Activated naive CD4-positive, alpha-beta T cell treated with anti-CD3 and anti-CD28 coated beads, Interleukin-2, amount 50 U/mL, for 24 hours (primary cell): ENCODE results near the gene YPEL2.

Experiments used
- H3K27ac Mint-ChIP-seq: one replicate; pipeline ENCODE4 v1.8.0; 2021; ENCODE audit warnings: mild to moderate bottlenecking, mixed read lengths
- H3K27me3 Mint-ChIP-seq: one replicate; pipeline ENCODE4 v1.8.0; 2021; ENCODE audit warnings: mixed read lengths
- H3K36me3 Mint-ChIP-seq: one replicate; pipeline ENCODE4 v1.8.0; 2021; ENCODE audit warnings: mixed read lengths
- H3K4me1 Mint-ChIP-seq: one replicate; pipeline ENCODE4 v1.8.0; 2021; ENCODE audit warnings: mixed read lengths
- H3K4me3 Mint-ChIP-seq: one replicate; pipeline ENCODE4 v1.8.0; 2021; ENCODE audit warnings: mild to moderate bottlenecking, mixed read lengths
- H3K9me3 Mint-ChIP-seq: one replicate; pipeline ENCODE4 v1.8.0; 2021; ENCODE audit warnings: mixed read lengths

YPEL2 gene

DNA sequence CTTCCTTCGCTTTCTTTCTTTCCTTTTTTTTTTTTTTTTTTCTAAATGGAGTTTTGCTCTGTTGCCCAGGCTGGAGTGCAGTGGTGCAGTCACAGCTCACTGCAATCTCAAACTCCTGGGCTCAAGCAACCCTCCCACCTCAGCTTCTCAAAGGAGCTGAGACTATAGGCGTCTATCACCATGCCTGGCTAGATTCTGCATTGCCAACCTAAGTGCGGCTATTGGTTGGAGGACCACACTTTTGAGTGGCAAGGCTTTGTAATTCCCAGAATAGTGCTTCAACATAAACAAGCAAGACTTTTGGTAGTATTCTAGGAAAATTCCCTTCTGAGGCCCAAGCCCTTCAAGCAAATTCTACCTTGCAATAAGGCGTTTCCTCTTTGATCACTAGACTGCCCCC is 107.8 kb downstream of the YPEL2 start:
- peaks cover 30% of the 10 kb centered on the region for H3K4me1 Mint-ChIP-seq
- no peaks in the 10 kb centered on the region for H3K36me3 Mint-ChIP-seq
- H3K27ac Mint-ChIP-seq = no peak overlapping the region
- no peaks in the 10 kb centered on the region for H3K9me3 Mint-ChIP-seq
- no peak overlapping the region for H3K4me3 Mint-ChIP-seq
- no peaks in the 10 kb centered on the region for H3K27me3 Mint-ChIP-seq

DNA sequence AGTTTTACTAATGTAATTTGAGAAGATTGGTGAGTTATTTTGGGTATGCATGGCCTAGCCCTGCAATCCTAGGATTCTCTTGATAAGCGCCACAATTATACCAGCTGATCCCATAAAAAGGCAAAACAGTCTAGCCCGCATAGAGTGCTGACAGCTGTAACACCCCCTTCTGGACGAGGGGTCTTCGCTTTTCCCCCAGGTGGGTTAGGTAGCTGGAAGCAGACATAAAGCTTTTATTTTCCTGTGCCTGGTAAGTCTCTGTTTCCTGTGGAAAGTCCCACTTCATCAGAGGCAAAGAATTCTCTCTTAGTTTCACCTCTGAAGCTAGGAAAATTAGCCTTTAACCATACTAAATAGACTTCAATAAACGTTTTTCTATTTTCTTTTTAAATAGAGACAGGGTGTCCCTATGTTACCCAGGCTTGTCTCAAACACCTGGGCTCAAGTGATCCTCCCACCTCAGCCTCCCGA is 108.3 kb downstream of the YPEL2 start:
- H3K4me3 Mint-ChIP-seq = no peak overlapping the region
- H3K36me3 Mint-ChIP-seq = no peaks in the 10 kb centered on the region
- H3K27me3 Mint-ChIP-seq = no peaks in the 10 kb centered on the region
- H3K9me3 Mint-ChIP-seq = no peaks in the 10 kb centered on the region
- H3K4me1 Mint-ChIP-seq = peaks cover 30% of the 10 kb centered on the region
- no peak overlapping the region for H3K27ac Mint-ChIP-seq

DNA sequence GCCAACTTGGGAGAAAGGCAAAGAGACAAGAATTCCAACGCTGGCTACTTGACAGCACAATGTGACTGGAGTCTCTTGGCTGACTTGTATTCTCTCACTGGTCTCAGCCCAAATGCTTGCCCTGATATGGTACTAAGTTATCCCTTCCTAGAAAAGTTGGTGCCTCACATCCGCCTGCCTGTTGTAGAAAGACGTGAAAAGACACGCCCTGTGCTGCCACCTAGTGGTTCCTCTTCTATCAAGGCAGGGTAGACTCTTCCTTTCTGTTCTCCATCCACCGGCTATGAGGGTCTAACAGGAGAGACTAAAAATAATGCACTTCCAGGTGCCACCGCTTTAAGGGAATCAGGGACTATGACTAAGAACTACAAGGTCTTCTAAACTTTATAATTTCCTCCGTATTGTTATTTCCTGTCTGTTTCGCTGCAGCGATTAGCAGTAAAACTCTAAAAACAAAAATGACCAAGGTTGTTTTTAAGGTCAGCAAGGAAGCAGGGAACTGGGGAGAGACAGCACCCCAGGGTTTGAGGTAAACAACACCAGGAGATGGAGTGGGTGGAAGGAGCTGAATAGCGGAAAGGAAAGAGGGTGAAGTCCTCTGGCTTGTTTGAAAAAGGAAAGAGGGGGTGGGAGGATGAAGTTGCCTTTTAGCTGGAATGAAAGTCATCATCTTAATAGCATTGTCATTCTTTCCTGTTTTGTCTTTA is 109.5 kb downstream of the YPEL2 start:
- H3K36me3 Mint-ChIP-seq = no peaks in the 10 kb centered on the region
- peaks cover 30% of the 10 kb centered on the region for H3K4me1 Mint-ChIP-seq
- peak overlapping the region; percentile 15 for H3K4me3 Mint-ChIP-seq
- no peaks in the 10 kb centered on the region for H3K27me3 Mint-ChIP-seq
- H3K27ac Mint-ChIP-seq = peak overlapping the region; percentile 36
- H3K9me3 Mint-ChIP-seq = no peaks in the 10 kb centered on the region

DNA sequence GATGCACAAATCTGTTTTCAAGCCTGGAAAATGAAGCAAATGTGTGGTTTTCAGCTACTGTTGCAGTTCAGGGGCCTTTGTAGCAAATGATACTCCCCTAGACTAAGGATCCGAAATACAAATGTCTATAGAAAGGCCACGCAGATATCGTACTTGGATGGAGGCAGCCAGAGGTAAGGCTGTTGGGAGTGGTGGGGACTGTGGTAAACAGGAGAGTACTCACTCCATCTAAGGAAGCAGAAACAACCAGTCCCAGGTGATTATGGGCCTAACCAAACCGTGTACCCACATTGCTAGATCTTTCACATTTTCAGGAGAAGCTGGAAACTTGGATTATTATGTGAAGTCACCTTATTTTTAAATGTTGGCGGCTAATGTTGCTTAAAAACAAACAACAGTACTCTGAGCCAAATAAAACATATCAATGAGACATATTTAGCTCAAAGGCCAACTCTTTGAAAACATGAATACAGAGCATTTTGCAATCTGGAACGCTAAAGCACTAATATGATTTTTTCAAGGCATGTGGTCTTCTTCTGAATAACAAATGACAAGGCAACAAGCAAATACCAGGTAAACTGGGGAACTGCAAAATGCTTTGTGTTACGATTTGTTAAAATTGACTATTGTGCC is 110.1 kb downstream of the YPEL2 start:
- Mint-ChIP-seq H3K9me3 (no peaks in the 10 kb centered on the region), H3K4me1 (peaks cover 30% of the 10 kb centered on the region), H3K36me3 (no peaks in the 10 kb centered on the region), H3K4me3 (no peak overlapping the region), H3K27ac (peak overlapping the region; percentile 36), H3K27me3 (no peaks in the 10 kb centered on the region)

DNA sequence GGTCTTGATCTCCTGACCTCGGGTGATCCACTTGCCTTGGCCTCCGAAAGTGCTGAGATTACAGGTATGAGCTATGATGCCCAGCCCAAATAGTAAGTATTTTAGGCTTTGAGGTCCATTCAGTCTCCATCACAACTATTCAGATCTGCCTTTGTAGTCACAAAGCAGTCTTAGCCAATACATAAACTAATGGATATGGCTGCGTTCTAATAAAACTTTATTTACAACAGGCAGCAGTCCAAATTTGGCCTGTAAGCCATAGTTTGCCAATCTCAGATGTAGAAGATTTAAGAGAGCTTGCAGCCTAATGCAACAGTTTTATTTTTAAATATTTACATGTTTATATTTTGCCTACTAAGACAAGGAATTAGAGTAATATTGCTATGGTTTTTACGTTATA is 111.7 kb downstream of the YPEL2 start:
- Mint-ChIP-seq H3K9me3 (no peaks in the 10 kb centered on the region), H3K4me3 (no peak overlapping the region), H3K27ac (no peak overlapping the region), H3K4me1 (peaks cover 27% of the 10 kb centered on the region), H3K27me3 (no peaks in the 10 kb centered on the region), H3K36me3 (no peaks in the 10 kb centered on the region)
